ENCODE data around the gene EHMT1.

The EHMT1 gene

GRCh38 chr9:137727716-137728115 is 108.9 kb downstream of the EHMT1 start:
- TF ChIP-seq REST (IDR thresholded peaks at IDR 0.05; ENCODE audit: insufficient read depth in 1 of 2, low read depth in 2 of 2, low read length in 2 of 2) (no peak), TAF1 (IDR thresholded peaks at IDR 0.05; ENCODE audit: borderline replicate concordance, insufficient read depth, low read length) (no peak), SIN3A (IDR thresholded peaks at IDR 0.05; ENCODE audit: borderline replicate concordance, insufficient read depth, low read length) (no peak), POLR2AphosphoS5 (IDR thresholded peaks at IDR 0.05; ENCODE audit: low read depth, low read length) (no peak), FOXP2 (optimal IDR thresholded peaks at IDR 0.05; ENCODE audit: borderline replicate concordance, extremely low read depth, extremely low read length, insufficient read depth) (no peak)

- no peak for TF ChIP-seq REST (IDR thresholded peaks at IDR 0.05; ENCODE audit: insufficient read depth in 1 of 2, low read depth in 2 of 2, low read length in 2 of 2)
- no peak for TF ChIP-seq SIN3A (IDR thresholded peaks at IDR 0.05; ENCODE audit: borderline replicate concordance, insufficient read depth, low read length)
- TF ChIP-seq POLR2AphosphoS5 (IDR thresholded peaks at IDR 0.05; ENCODE audit: low read depth, low read length) = no peak
- no peak for TF ChIP-seq TAF1 (IDR thresholded peaks at IDR 0.05; ENCODE audit: borderline replicate concordance, insufficient read depth, low read length)
- no peak for TF ChIP-seq FOXP2 (optimal IDR thresholded peaks at IDR 0.05; ENCODE audit: borderline replicate concordance, extremely low read depth, extremely low read length, insufficient read depth)
Observed at GRCh38 chr9:137728444-137729311, 109.9 kb downstream of the EHMT1 start.

DNA sequence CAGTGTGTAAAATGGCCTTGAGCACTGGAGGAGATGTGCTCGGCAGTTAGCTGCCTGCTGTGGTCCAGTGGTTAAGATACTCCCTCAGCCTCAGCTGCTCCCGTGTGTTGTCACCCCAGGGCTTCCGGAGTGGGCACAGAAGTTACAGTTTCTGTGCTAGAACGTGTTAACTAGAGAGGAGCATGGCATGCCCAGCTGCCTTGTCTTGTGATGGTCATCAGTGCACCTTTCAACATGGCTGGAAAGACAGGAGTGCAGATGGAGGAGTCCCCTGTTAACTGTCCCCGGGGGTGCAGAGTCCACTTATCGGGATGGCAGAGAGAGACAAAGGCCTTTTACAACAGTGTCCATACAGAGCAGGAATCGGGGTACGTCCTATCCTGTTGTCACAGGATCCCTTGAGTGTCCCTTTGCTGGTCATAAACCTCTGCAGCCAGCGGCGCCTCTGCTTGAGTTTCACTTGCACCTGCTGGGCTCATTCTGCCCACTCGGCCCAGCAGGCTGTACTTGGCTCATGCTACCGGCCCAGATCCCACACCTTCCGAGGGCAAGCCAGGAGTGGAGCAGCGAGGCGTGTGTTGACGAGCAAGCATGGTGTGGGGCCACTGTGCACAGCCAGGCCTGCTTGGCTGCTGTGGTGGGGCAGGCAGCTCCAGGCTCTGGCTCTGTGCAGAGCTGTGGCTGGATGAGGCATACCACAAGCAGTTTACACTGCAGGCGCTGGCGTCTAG is 112.6 kb downstream of the EHMT1 start:
- TF ChIP-seq SIN3A (IDR thresholded peaks at IDR 0.05; ENCODE audit: borderline replicate concordance, insufficient read depth, low read length) (no peak), POLR2AphosphoS5 (IDR thresholded peaks at IDR 0.05; ENCODE audit: low read depth, low read length) (no peak), TAF1 (IDR thresholded peaks at IDR 0.05; ENCODE audit: borderline replicate concordance, insufficient read depth, low read length) (no peak)

DNA sequence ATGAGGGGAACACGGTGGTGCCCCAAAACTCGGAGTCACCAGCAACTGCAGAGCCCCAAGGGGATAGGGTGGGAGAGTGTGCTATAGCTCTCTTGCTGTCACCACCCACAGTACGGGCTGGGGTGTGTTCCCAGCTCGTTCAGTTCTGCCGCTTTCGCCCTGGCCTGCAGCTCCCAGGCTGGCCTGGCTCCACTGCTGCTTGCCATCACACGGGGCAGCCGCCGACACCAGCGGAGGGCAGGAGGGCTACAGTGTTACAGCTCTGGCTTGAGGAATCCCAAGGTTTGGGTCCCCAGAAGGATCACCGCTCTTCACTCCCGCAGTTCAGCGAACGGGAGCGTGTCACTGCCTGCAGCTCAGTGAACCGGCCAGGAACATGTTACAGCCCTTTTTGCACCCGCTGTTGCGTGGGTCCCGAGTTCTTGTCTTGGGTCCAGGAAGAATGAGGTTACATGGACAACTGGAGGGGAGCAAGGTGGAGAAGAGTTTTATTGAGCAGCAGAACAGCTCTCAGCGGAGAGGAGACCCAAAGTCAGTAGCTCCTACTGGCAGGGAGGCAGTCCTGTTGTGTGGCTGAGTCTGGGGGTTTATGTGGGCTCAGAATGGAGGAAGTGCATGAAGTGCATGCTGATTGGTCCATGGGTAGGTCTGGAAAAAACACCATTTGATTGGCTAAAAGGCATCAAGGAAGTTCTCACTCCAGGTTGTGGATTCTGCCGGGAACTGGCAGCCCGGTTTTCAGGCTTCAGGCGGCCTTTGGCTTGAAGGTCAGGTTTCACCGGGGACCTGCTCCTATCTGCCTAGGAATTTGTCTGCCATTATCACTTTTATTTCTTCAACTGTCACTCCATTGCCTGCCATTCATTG is 113.4 kb downstream of the EHMT1 start:
- no peak for TF ChIP-seq REST (IDR thresholded peaks at IDR 0.05; ENCODE audit: insufficient read depth in 1 of 2, low read depth in 2 of 2, low read length in 2 of 2)
- no peak for TF ChIP-seq SIN3A (IDR thresholded peaks at IDR 0.05; ENCODE audit: borderline replicate concordance, insufficient read depth, low read length)
- no peak for TF ChIP-seq FOXP2 (optimal IDR thresholded peaks at IDR 0.05; ENCODE audit: borderline replicate concordance, extremely low read depth, extremely low read length, insufficient read depth)
- no peak for TF ChIP-seq POLR2AphosphoS5 (IDR thresholded peaks at IDR 0.05; ENCODE audit: low read depth, low read length)
- TF ChIP-seq TAF1 (IDR thresholded peaks at IDR 0.05; ENCODE audit: borderline replicate concordance, insufficient read depth, low read length) = no peak

- TF ChIP-seq TAF1 (IDR thresholded peaks at IDR 0.05; ENCODE audit: borderline replicate concordance, insufficient read depth, low read length) = no peak
- no peak for TF ChIP-seq FOXP2 (optimal IDR thresholded peaks at IDR 0.05; ENCODE audit: borderline replicate concordance, extremely low read depth, extremely low read length, insufficient read depth)
- no peak for TF ChIP-seq POLR2AphosphoS5 (IDR thresholded peaks at IDR 0.05; ENCODE audit: low read depth, low read length)
- no peak for TF ChIP-seq SIN3A (IDR thresholded peaks at IDR 0.05; ENCODE audit: borderline replicate concordance, insufficient read depth, low read length)
- no peak for TF ChIP-seq REST (IDR thresholded peaks at IDR 0.05; ENCODE audit: insufficient read depth in 1 of 2, low read depth in 2 of 2, low read length in 2 of 2)
Observed at GRCh38 chr9:137733429-137733828, 114.6 kb downstream of the EHMT1 start.
